Activated CD8-positive, alpha-beta memory T cell treated with anti-CD3 and anti-CD28 coated beads for 48 hours (primary cell): ENCODE data around the gene RNF157.
"Not testable (repeated sequence)": the region's sequence is repeated elsewhere in the genome, so short reads cannot be mapped to it uniquely, and the experiment has no call there.

Experiments
- DNase-seq, 3 experiments: peaks; one replicate each; pipeline ENCODE4 v3.0.0-alpha.2; 2020; ENCODE audit warnings: low read depth in 2 of 3, low spot score in 2 of 3

The RNF157 gene

DNA sequence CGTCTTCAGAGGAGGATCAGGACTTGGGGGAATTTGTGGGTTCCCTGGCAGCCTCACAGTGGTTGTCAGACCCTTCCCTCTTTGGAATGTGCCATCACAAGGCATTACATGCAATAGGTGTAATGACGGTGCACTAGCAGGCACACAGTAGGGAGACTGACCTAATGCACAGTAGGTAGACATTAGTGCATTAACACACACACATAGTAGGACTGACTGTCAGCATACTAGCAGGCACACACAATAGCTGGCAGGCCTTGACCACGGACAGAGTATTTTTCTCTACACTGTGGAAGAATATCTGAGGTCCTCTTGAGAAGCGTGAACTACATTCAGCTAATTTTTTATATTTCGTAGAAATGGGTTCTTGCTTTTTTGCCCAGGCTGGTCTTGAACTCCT, 14.0 kb upstream of the RNF157 start:
- no peak for DNase-seq

DNA sequence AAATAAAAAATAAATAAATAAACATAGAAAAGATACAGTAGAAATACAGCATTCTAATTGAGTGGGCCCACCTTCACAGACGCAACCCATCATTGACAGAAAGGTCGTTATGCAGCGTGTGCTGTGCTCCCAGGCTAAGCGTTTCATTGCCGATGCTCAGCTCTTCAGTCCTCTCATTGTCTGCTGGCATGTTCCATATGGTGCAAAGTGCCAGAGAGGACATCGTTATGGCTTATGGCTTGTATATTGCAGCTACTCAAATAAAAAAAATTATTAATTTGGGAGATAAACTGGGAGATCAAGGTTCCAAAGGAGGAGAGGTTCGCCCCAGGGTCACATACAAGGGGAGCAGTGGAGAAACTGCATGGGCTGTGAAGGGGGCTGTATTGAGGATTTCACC, 13.5 kb upstream of the RNF157 start:
- DNase-seq, result no peak

DNA sequence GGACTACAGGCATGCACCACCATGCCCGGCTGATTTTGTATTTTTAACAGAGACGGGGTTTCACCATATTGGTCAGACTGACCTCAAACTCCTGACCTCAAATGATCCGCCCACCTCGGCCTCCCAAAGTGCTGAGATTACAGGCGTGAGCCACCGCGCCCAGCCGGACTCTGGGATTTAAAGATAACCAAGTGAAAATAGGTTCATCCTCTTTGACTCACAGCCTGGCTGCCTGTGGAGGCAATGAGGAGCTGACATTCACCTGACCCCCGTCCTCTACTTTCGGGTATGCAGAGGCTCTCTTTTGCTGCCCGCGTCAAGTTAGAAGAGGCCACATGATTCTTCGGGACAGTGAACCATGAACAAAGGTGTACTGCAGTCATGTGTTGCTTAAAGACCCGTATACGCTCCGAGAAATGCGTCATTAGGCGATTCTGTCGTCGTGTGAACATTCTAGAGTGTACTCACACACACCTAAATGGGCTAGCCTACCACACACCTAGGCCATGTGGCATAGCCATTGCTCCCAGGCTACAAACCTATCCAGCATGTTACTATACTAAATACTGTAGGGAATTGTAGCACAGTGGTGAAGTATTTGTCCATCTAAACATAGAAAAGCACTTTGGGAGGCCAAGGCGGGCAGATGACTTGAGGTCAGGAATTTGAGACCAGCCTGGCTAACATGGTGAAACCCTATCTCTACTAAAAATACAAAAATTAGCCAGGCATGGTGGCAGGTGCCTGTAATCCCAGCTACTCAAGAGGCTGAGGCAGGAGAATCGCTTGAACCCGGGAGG, 12.9 kb upstream of the RNF157 start:
- not testable (repeated sequence) for DNase-seq

DNA sequence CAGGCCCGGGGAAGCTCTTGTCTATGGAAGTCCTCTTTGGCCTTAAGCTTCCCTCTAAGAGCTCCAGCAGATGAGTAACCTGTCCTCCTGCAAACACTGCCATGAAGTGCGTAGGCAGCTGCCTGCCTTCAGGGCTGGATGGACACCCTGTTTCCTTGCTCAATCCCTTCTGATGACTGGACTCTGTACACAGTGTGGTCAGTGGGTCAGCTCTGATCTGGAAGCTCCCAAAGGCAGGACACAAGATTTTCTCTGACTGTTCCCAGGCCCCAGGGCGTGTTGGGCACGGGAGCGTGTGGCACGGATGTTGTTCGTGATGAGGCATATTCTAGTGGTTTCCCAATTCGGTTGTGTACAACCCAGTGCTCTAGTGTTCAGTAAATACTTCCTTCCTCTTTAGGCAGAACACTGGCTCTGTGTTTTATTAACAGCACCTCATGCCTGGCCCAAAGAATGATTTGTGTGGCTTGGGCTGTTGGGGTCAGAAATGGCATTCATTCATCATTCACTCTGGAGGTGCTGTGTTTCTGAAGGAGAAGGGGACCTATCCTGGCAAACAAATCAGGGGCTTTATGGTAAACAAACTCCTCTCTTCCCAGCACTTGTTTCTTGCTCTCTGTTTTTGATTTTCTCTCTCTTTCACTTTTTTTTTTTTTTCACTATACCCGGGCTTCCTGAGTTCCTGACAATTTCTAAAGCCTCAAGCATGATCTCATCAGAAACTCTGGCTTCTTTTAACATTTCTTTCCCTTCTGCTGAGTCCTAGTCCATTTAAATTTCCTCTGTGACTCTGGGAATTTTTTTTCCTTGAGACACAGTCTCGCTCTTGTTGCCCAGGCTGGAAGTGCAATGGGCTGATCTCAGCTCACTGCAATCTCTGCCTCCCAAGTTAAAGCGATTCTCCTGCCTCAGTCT, 12.0 kb upstream of the RNF157 start:
- no peak for DNase-seq

DNA sequence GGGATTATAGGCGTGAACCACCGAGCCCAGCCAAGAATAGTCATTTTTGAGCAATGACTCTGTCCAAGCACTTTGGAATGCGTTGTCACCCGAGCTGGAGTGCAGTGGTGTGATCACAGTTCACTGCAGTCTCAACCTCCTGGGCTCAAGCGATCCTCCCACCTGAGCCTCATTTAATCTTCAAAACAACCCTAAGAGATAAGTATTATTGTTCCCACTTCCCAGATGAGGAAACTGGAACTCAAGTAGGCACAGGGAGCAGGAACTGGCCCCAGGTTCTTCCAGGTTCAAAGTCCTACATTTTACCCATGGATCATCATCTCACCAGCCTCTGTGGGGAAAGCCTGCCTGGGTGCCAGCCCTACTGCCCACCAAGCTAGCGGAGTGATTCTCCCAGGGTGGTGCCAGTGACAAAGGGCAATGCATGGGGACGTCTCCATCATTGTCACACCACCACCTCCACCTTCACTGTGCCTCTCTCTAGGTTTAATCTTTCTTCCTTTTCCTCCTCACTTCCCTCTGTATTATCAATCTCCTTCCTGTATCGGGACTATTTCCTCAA, 11.3 kb upstream of the RNF157 start:
- no peak for DNase-seq

DNA sequence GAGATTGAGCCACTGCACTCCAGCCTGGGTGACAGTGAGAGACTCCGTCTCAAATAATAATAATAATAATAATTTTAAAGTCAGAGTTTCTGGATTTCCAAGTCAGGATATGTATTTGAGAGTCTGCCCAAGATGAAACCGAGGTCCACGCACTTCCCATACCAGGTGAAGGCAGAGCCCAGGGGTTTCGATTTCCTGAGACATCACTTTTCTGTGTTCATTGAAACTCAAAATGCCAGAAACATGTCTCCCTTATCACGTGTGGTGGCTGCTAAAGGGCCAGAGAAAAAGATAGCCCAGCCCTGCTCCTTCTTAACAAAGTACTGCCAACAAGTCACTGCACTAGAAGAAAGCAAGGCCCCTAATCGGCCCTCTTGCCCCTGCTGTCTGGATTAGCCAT, 9.8 kb upstream of the RNF157 start:
- no peak for DNase-seq

DNA sequence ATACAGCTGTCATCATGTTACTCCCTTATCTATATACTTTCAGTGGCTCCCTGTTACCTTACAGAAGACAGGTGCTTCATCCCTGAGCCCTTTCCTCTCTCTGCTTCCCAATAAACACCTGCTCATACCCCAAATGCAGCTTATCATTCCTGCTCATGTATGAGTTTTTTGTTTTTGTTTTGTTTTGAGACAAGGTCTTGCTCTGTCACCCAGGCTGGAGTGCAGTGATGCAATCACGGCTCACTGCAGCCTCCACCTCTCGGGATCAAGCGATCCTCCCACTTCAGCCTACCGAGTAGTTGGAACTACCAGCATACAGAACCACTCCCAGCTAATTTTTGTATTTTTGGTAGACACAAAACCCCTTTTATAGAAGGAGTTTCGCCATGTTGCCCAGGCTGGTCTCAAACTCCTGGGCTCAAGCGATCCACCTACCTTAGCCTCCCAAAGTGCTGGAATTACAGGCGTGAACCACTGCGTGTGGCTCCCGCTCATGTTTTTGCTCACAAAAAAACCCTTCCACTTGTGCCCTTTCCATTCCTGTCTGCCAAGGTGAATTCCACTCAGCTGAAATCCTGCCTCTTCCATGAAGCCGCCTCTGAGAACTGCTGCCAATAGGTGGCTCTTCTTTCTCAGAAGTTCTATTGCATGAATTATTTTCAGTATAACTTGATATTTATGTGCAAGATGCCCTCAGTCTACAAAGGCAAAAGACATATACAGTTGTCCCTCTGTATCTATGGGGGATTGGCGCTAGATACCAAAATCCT, 7.9 kb upstream of the RNF157 start:
- no peak for DNase-seq

DNA sequence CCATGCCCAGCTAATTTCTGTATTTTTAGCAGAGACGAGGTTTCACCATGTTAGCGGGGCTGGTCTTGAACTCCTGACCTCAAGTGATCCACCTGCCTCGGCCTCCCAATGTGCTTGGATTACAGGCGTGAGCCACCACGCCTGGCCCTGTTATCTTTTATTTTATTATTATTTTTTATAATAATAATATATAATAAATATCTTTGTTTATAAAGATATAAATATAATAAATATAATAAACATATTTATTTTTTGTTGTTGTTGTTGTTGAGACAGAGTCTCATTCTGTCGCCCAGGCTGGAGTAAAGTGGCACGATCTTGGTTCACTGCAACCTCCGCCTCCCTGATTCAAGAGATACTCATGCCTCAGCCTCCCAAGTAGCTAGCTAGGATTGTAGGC, 7.0 kb upstream of the RNF157 start:
- DNase-seq, result no peak

DNA sequence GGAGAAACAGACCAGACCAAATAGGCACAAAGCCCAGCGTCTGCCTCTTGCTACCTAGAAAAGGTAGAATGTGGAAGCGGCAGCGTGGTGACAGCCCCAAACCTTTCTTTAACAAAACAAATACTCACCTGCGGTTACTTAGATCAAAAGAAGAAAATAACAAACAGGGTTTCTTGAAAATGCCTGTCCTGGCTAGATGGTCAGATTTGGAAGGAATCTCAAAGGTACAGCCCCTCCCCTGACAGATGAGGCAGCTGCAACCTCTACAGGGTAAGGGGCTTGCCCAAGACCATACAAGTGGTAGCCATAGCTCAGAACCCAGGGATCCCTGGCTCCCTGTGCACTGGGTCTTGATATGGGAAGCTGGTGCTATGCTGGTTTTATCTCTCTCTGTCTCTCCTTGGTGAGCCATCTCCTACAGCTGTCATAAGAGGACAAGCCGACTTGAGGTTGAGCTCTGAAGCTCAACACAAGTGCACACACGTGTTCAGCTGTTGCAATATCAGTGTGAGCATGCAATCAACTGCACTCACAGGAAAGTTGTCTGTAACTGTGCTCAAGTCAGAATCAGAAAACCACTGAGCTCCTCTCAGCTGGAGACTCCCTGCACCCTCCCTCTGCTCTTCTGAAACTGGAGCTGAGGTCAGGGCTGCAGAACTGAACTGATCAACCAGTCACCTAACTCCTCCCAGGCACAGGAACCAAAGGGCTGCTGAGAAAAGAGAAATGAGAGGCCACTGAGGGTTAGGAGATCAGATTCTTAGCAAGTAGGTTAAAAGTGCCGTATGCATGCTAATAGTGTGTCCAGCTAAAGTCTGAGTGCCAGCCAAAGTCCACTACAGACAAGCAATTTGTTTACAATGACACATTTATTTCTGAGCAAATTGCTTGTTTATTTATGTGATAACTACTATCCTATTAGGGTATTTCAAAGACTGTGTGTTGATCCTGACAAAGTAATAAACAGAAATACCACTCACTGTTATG, 6.1 kb upstream of the RNF157 start:
- no peak for DNase-seq

DNA sequence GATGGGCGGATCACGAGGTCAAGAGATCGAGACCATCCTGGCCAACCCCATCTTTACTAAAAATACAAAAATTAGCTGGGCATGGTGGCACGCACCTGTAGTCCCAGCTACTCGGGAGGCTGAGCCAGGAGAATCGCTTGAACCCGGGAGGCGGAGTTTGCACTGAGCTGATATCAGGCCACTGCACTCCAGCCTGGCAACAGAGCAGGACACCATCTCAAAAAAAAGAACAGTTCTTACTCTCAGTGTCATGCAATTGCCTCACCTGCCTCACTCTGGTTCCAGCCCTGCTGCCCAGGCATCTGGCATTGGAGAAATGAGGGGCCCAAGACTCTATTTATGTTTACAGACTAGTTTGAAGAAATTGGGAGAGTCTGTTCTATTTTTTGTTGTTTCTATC, 4.4 kb upstream of the RNF157 start:
- DNase-seq, result not testable (repeated sequence)

DNA sequence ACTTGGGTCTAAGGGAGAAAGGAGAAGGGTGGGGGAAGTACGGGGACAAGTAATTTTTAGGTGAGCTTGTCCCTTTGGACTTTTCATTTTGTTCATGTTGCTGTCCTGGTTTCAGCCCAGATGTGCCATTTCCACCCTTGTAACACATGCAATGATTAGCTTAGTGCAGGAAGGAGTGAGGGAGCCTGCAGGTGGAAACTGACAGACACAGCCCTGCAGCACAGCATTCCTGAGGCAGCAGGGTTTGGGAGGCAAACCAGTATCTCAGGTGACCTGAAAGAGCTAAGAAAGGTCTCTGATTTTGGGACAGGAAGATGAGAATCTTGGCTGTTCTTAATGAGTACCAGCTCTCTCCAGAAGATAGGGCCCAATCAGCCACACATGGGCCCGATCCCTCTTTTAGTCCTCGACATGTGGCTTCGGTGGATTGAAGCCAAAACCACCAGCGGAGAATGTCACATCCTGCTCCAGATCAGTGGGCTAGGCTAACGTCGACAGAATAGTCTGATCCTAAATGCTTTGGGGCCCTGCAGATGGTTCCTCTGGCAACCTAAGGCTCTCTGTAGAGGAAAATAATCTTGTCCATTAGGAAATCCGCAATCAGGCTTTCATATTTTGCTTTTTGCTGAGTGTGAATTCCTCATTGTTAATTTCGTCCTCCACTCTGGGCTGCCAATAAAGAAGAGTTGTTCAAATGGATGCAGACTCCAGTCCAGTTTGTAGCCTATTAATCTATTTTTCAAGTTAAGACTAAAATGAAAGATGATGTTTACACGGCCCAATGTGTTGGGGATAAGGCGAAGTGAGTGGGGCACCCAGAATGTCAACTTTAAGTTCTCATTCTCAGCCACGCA, 3.8 kb upstream of the RNF157 start:
- no peak for DNase-seq

DNA sequence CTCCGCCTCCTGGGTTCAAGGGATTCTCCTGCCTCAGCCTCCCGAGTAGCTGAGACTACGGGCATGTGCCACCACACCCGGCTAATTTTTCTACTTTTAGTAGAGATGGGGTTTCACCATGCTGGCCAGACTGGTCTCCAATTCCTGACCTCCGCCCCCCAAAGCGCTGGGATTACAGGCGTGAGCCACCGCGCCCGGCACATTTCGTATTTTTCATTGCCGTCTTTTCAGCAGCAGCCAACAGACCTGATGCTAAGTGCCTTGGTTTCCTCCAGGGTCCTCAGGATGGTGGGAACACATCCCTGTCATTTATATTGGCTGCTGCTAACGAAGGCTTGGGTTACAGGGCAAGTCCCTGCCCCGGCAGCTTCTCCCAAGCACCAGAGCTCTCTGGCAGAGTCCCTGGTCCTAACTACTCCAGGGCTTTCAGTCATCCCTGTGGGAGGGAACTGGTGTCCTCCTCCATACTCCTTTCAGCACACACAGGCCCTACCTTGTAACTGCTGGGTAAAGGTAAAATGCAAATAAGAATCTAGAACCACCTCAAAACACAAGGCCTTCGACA, 1.5 kb upstream of the RNF157 start:
- no peak for DNase-seq

DNA sequence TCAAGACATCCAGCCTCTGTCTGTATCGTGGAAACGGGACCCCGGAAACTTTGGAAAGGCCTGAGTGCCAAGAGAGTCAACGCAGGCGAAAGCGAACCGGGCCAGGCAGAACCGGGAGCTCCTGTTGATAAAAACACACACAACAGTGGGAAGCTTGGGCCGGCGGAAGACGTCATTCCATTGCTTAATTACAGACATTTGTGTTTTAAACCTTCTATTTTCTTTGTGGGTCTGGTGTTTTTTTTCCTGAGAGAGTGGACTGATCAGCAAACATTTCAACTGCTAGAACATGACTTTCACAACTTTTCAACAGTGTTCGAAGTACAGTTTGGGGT, 878 bp upstream of the RNF157 start:
- DNase-seq, result no peak

DNA sequence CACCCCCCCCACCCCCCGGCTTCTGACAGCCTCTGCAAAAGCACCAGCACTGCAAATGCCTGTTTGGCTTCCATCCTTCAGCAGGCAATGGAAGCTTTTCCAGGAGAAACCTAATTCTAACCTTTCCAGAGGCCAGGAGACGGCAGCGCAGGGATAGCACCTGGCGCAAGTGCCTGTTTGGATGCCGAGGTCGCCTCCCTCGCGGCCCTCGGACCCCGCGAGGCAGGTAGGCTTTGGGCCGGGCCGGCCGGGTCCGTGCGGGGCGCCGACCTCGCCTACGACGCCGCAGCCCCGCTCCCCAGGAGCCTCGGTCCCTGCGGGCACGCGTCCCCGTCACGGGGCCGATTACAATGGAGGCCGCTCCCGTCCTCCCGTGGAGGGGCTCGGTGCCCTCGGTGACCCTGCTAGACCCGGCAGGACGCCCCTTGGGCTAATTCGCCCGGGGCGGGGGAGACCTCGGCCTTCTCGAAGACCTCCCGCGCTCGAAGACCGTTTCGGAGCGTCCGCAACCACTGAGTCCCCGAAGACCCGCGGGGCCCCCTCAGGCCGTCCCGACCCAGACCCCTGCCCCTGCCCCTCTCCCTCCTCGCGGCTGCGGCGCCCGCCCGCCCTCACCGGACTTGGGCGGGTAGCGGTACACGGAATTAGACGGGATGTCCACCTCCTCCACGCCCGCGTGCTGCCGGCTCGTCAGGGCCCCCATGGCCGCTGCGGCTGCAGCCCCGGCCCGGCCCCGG, 587 bp downstream of the RNF157 start:
- DNase-seq, result no peak

DNA sequence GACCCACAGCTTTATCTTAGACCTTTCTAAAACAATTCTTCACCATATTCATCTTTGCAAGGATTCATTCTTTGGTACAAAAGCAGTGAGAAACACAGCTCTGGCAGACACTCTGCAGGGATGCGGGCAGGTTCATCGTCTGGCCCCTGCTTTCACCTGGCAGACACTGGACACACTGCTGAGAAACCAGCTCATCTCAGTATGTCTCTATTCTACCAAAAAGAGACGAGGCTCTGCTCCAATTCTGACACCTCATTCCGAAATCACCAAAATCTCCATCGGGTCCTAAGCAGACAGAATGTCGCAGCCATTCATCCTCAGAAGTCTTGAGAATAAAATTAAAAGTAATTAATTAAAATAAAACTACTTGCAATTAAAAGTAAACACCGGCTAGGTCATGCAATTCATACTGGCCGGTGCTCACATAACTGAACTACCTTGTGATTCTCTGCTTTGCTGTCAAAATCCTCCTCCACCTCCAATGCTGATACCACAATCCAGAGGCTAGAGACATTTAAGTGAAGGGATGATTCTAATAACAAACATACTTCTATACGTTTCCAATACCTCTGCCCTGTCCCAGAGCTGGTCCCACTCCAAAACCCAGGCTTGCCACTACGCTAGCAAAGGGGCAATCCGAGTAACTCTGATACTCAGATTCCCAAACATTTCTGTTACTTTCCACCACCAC, 1.3 kb downstream of the RNF157 start:
- DNase-seq, result no peak

DNA sequence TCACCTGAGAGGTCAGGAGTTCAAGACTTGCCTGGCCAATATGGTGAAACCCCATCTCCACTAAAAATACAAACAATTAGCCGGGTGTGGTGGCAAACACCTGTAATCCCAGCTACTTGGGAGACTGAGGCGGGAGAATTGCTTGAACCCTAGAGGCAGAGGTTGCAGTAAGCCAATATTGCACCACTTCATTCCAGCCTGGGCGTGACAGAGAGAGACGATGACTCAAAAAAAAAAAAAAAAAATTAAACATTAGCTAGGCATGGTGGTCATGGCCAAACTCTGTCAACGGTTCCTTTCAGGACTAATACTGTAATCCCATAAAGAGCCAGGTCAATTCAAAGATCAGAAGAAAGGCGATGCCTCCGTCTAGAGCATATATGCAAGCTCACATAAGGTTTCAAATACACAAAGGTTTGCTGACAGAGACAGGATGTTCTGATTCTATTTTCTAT, 2.4 kb downstream of the RNF157 start:
- no peak for DNase-seq

DNA sequence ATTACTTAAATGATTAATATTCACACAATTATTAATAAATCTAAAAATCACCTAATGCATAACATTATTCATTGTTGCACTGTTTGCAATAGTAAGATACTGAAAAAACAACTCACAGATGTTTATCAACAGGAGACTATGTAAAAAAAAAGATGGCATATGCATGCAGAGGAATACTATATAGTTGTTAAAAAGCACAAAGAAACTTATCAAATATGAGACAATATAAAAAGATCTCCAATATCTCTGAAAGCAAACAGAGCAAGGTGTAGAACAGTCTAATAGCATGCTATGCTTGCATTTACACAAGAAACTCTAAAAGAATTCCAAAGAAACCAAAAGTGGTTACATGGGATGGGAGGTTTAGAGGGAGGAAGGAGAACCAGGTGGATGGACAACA, 3.7 kb downstream of the RNF157 start:
- DNase-seq, result no peak

DNA sequence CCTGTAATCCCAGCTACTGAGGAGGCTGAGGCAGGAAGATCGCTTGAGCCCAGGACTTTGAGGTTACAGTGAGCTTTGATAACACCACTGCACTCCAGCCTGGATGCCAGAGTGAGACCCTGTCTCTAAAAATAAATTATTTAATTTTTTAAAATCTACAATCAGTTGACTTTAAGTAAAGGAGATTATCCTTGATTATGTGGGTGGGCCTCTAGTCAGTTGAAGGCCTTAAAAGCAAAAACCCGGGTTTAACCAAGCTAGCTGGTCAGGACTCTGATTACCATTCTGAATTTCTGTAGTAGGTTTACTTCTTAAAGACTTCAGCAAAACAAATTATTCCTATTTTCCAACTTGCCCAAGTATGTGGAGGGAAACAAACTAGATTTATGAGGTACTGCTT, 4.4 kb downstream of the RNF157 start:
- no peak for DNase-seq
